Adrenal gland (tissue), 12 donors: Measurements from ENCODE around the gene TSHZ2. TPM values are rescaled to one million over a fixed set of nuclear protein-coding genes. Genes with fewer than 3 reads are reported as not detected.

Source experiments
- DNase-seq, 7 donors: peaks; one replicate each; pipeline ENCODE4 v3.0.0-alpha.2; 2019 to 2020
- H3K27ac ChIP-seq, 5 donors: fragments of 200-600 bp; sonication (generic) in 4 of 5; 1 replicate in 3 of 5; 2 replicates in 2 of 5; pipeline versions ENCODE4 v1.5.1 to v1.8.0; 2016 to 2020; ENCODE audit warnings: mild to moderate bottlenecking in 1 of 5
- H3K27me3 ChIP-seq: fragments of 200-600 bp; 2 replicates; pipeline ENCODE4 v1.8.0; 2021
- H3K36me3 ChIP-seq, 2 donors: fragments of 200-600 bp; replicated peaks in 1 of 2; 1 replicate in 1 of 2; 2 replicates in 1 of 2; pipeline versions ENCODE4 v1.5.1 to v1.8.0; 2018 to 2022
- H3K4me1 ChIP-seq, 2 donors: fragments of 200-600 bp; replicated peaks in 1 of 2; 1 replicate in 1 of 2; 2 replicates in 1 of 2; pipeline versions ENCODE4 v1.5.1 to v1.8.0; 2018 to 2021
- H3K4me3 ChIP-seq, 4 donors: fragments of 200-600 bp; sonication (generic) in 3 of 4; one replicate each; pipeline ENCODE4 v1.5.1; 2016 to 2018
- H3K9me3 ChIP-seq, 3 donors: fragments of 200-600 bp; sonication (generic) in 1 of 3; replicated peaks in 1 of 3; 1 replicate in 2 of 3; 2 replicates in 1 of 3; pipeline versions ENCODE4 v1.5.1 to v1.8.0; 2016 to 2021
- POLR2A ChIP-seq, 2 donors: fragments of 450-650 bp; IDR thresholded peaks; one replicate each; pipeline ENCODE4 v1.6.1; 2017; ENCODE audit warnings: antibody characterized with exemption in 2 of 2, mild to moderate bottlenecking in 2 of 2, moderate library complexity in 1 of 2
- WGBS, 4 donors: extraction: QIAGEN DNeasy Blood & Tissue Kit in 2 of 4; methylation state at CpG; one replicate each; pipeline versions ENCODE4 v1.1.5 to v1.1.7; 2013 to 2017; 5-methylcytosine and 5-hydroxymethylcytosine counted together
- intact Hi-C, 2 donors: fragments of 100-400 bp; cut with DNase I; formaldehyde crosslinking; loops; one replicate each; pipeline versions ENCODE4 v1.14.1 to v1.15.0; 2022 to 2023
- polyA plus RNA-seq, 3 donors: library from polyadenylated mRNA; stranded (reverse); fragments of 200-250 nt in 2 of 3; fragments of 350-450 nt in 1 of 3; fragmentation: Illumina TruSeq in 1 of 3; extraction: RNeasy Lipid Tissue Mini Kit (QIAGEN cat#74804) in 1 of 3; gene quantifications; one replicate each; pipeline ENCODE4 v1.2.3, GENCODE V29; 2013 to 2014
- total RNA-seq, 9 donors: library from RNA; depleted of rRNA in 4 of 9; stranded (reverse); fragments of >200 nt in 4 of 9; fragments of 120-200 nt in 1 of 9; fragmentation: NEBNext Ultra II Directional in 1 of 9; extraction: Animal tissue kit (Norgen Biotek cat#: 25700) in 1 of 9; gene quantifications; one replicate each; pipeline versions ENCODE4 v1.1.0 to v1.2.4, GENCODE V29; 2013 to 2023
- TF ChIP-seq, protein P1 (sequence below), 6 experiments: fragments of 450-650 bp in 4 of 6; fragments of 200-600 bp in 2 of 6; sonication (generic) in 1 of 6; IDR thresholded peaks; 1 replicate in 5 of 6; 2 replicates in 1 of 6; pipeline versions ENCODE4 v1.5.1 to v1.8.0; 2016 to 2021; ENCODE audit warnings: antibody characterized with exemption in 6 of 6, mild to moderate bottlenecking in 2 of 6, moderate library complexity in 1 of 6
- donor health status: healthy with polysubstance abuse.
- donor health status: Bipolar disorder and iron deficiency.
- donor health status: DM: yes; HTN: yes; CAD: no.
- donor health status: DM: no; HTN: no; CAD: no.
- donor health status: DM: no; HTN: no; CAD: no.
- donor health status: DM: yes; HTN: yes; CAD: no.

TSHZ2 gene
- total and polyA plus RNA-seq, 12 donors = 20.5 to 87.1 (median 52.4) TPM

GRCh38 chr20:53371216-53371615, 399.1 kb downstream of the TSHZ2 start:
- Histone ChIP-seq H3K36me3 (no peaks in the 10 kb centered on the region), H3K27ac (no peak overlapping the region), H3K4me3 (no peak overlapping the region), H3K9me3 (no peaks in the 10 kb centered on the region), H3K27me3 (no peaks in the 10 kb centered on the region), H3K4me1 (peaks cover 0 to 8% of the 10 kb centered on the region in 2 donors)
- intact Hi-C loops = no loop called here
- 67 to 83% (median 80%) methylated on average over 4 of the region's 4 CpGs for WGBS, 4 donors
- TF ChIP-seq, protein P1, sequence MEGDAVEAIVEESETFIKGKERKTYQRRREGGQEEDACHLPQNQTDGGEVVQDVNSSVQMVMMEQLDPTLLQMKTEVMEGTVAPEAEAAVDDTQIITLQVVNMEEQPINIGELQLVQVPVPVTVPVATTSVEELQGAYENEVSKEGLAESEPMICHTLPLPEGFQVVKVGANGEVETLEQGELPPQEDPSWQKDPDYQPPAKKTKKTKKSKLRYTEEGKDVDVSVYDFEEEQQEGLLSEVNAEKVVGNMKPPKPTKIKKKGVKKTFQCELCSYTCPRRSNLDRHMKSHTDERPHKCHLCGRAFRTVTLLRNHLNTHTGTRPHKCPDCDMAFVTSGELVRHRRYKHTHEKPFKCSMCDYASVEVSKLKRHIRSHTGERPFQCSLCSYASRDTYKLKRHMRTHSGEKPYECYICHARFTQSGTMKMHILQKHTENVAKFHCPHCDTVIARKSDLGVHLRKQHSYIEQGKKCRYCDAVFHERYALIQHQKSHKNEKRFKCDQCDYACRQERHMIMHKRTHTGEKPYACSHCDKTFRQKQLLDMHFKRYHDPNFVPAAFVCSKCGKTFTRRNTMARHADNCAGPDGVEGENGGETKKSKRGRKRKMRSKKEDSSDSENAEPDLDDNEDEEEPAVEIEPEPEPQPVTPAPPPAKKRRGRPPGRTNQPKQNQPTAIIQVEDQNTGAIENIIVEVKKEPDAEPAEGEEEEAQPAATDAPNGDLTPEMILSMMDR (IDR thresholded peaks at IDR 0.05) = no peak
- DNase-seq = no peak

DNA sequence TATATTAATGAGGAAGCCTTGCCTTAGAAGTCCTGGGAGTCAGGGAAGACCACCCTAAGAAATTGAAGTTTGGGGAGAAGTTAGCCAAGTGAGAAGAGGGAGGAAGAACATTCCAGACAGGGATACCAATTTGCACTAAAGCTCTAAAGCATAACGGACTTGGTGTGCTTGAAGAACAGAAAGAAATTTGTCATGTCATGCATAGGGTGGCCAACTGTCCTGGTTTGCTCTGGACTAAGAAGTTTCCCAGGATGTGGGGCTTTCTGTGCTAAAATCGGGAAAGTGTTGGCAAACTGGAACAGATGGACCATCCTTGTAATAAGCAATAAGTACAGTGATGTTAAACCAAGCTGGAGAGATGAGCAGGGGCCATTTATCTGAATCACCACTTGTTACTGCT, 403.9 kb downstream of the TSHZ2 start:
- DNase-seq = no peak
- H3K36me3 ChIP-seq = no peaks in the 10 kb centered on the region
- 80 to 95% (median 88%) methylated on average over 2 of the region's 2 CpGs for WGBS, 4 donors
- H3K4me1 ChIP-seq = peaks cover 0 to 17% of the 10 kb centered on the region in 2 donors
- H3K4me3 ChIP-seq = no peak overlapping the region
- no peaks in the 10 kb centered on the region for H3K9me3 ChIP-seq
- intact Hi-C loops = no loop called here
- H3K27ac ChIP-seq = no peak overlapping the region
- no peaks in the 10 kb centered on the region for H3K27me3 ChIP-seq
- TF ChIP-seq, protein P1 (IDR thresholded peaks at IDR 0.05) = no peak
- no peak for TF ChIP-seq POLR2A (IDR thresholded peaks at IDR 0.05)

DNA sequence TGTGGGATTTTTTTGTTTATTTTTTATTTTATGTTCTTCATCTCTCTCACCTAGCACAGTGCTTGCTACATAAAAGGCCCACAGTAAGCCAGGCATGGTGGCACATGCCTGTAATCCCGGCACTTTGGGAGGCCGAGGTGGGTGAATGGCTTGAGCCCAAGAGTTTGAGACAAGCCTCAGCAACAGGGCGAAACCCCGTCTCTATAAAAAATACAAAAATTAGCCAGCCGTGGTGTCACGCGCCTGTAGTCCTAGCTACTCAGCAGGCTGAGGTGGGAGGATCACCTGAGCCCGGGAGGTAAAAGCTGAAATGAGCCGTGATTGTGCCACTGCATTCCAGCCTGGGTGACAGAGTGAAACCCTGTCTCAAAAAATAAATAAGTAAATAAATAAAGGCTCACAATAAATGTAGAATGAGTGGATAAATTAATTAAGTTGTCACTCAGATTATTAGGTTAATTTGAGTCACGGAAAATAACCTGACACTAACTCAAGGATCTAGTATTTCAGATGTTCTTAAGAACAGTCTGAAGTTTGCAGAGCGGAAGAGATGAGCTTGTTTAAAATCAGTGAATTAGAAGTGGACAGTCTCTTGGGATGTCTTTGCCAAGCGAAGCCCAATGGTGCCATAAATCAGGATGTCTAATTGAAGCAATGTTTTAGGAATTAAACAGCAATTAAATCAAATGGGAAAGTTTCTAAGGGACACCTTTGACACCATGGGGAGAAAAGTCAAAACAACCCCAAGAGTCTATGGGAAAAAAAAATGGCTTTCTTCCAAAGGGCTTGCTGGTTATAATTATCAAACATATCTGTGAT, 407.1 kb downstream of the TSHZ2 start:
- TF ChIP-seq POLR2A (IDR thresholded peaks at IDR 0.05) = no peak
- TF ChIP-seq, protein P1 (IDR thresholded peaks at IDR 0.05) = no peak
- no peaks in the 10 kb centered on the region for H3K9me3 ChIP-seq
- 80 to 89% (median 84%) methylated on average over 12 of the region's 12 CpGs for WGBS, 4 donors
- no peak for DNase-seq
- H3K27me3 ChIP-seq = no peaks in the 10 kb centered on the region
- peaks cover 0 to 17% of the 10 kb centered on the region in 2 donors for H3K4me1 ChIP-seq
- H3K4me3 ChIP-seq = no peak overlapping the region
- no peak overlapping the region for H3K27ac ChIP-seq
- no peaks in the 10 kb centered on the region for H3K36me3 ChIP-seq
- intact Hi-C loops = no loop called here

- no peaks in the 10 kb centered on the region for H3K27me3 ChIP-seq
- no peaks in the 10 kb centered on the region for H3K9me3 ChIP-seq
- no peak for TF ChIP-seq POLR2A (IDR thresholded peaks at IDR 0.05)
- TF ChIP-seq, protein P1 (IDR thresholded peaks at IDR 0.05) = no peak
- 52 to 70% (median 62%) methylated on average over 4 of the region's 4 CpGs for WGBS, 4 donors
- H3K4me1 ChIP-seq = peaks cover 0 to 17% of the 10 kb centered on the region in 2 donors
- intact Hi-C loops = no loop called here
- H3K4me3 ChIP-seq = no peak overlapping the region
- no peak overlapping the region for H3K27ac ChIP-seq
- DNase-seq = no peak
- no peaks in the 10 kb centered on the region for H3K36me3 ChIP-seq
These were observed 407.6 kb downstream of the TSHZ2 start for GRCh38 chr20:53379833-53380120.
